ENCODE measurements around the gene LHFPL6. TPM values are rescaled to one million over a fixed set of nuclear protein-coding genes. Genes with fewer than 3 reads are reported as not detected.

LHFPL6 gene
- total and polyA plus RNA-seq, 10 donors = 6.9 to 49.0 (median 30.5) TPM

GRCh38 chr13:39397226-39397895, 205.6 kb downstream of the LHFPL6 start:
- H3K27ac ChIP-seq = no peak overlapping the region
- no peaks in the 10 kb centered on the region for H3K9me3 ChIP-seq
- H3K4me1 ChIP-seq = peaks cover 0 to 5% (median 0%) of the 10 kb centered on the region in 6 donors
- no peaks in the 10 kb centered on the region for H3K36me3 ChIP-seq
- no peak overlapping the region for H3K4me3 ChIP-seq
- H3K27me3 ChIP-seq (replicated peaks in 1 of 7) = no peaks in the 10 kb centered on the region
- TF ChIP-seq CTCF (IDR thresholded peaks at IDR 0.05 in 8 of 11, conservative IDR thresholded peaks at IDR 0.05 in 3 of 11) = no peak
- no peak for TF ChIP-seq POLR2AphosphoS5 (IDR thresholded peaks at IDR 0.05)
- no peak for TF ChIP-seq POLR2A (IDR thresholded peaks at IDR 0.05)
- 81 to 93% (median 86%) methylated on average over 11 of the region's 11 CpGs for WGBS, 5 donors
- no peak for DNase-seq
- intact Hi-C loops (cut with DNase I; ENCODE audit: low total_unique reads) = no loop called here

- Histone ChIP-seq H3K27ac (peak overlapping the region in 1 of 8 donors; percentile 7), H3K4me3 (no peak overlapping the region), H3K4me1 (no peaks in the 10 kb centered on the region), H3K9me3 (no peaks in the 10 kb centered on the region), H3K27me3 (replicated peaks in 1 of 7) (no peaks in the 10 kb centered on the region), H3K36me3 (no peaks in the 10 kb centered on the region)
- TF ChIP-seq POLR2A (IDR thresholded peaks at IDR 0.05) (no peak), POLR2AphosphoS5 (IDR thresholded peaks at IDR 0.05) (no peak), CTCF (IDR thresholded peaks at IDR 0.05 in 8 of 11, conservative IDR thresholded peaks at IDR 0.05 in 3 of 11) (no peak)
- no peak for DNase-seq
- intact Hi-C loops (cut with DNase I; ENCODE audit: low total_unique reads) = no loop called here
- WGBS, 5 donors = 78 to 81% (median 79%) methylated on average over 9 to 13 of the region's 13 CpGs
Observed at GRCh38 chr13:39394796-39395678, 208.0 kb downstream of the LHFPL6 start.

GRCh38 chr13:39391761-39392160, 211.2 kb downstream of the LHFPL6 start:
- TF ChIP-seq CTCF (IDR thresholded peaks at IDR 0.05 in 8 of 11, conservative IDR thresholded peaks at IDR 0.05 in 3 of 11) (no peak), POLR2A (IDR thresholded peaks at IDR 0.05) (no peak), POLR2AphosphoS5 (IDR thresholded peaks at IDR 0.05) (no peak)
- no peak for DNase-seq
- Histone ChIP-seq H3K27me3 (replicated peaks in 1 of 7) (no peaks in the 10 kb centered on the region), H3K27ac (no peak overlapping the region), H3K9me3 (no peaks in the 10 kb centered on the region), H3K4me1 (no peaks in the 10 kb centered on the region), H3K4me3 (no peak overlapping the region), H3K36me3 (no peaks in the 10 kb centered on the region)
- intact Hi-C loops (cut with DNase I; ENCODE audit: low total_unique reads) = no loop called here
- 72 to 89% (median 80%) methylated on average over 2 of the region's 2 CpGs for WGBS, 5 donors

- Histone ChIP-seq H3K27me3 (replicated peaks in 1 of 7) (no peaks in the 10 kb centered on the region), H3K4me3 (no peak overlapping the region), H3K9me3 (no peaks in the 10 kb centered on the region), H3K27ac (no peak overlapping the region), H3K36me3 (no peaks in the 10 kb centered on the region), H3K4me1 (no peaks in the 10 kb centered on the region)
- no peak for TF ChIP-seq CTCF (IDR thresholded peaks at IDR 0.05 in 8 of 11, conservative IDR thresholded peaks at IDR 0.05 in 3 of 11)
- TF ChIP-seq POLR2A (IDR thresholded peaks at IDR 0.05) = no peak
- no peak for TF ChIP-seq POLR2AphosphoS5 (IDR thresholded peaks at IDR 0.05)
- WGBS, 5 donors = 66 to 86% (median 79%) methylated on average over 5 of the region's 5 CpGs
- intact Hi-C loops (cut with DNase I; ENCODE audit: low total_unique reads) = no loop called here
- no peak for DNase-seq
Observed at GRCh38 chr13:39389013-39389412, 214.0 kb downstream of the LHFPL6 start.
